ENCODE data around the gene MYRFL. TPM values are rescaled to one million over a fixed set of nuclear protein-coding genes. Genes with fewer than 3 reads are reported as not detected.

Gene MYRFL
- total and polyA plus RNA-seq, 5 donors from 2014 or later, result not detected

GRCh38 chr12:69886109-69886508 is 61.1 kb downstream of the MYRFL start:
- no peaks in the 10 kb centered on the region for H3K36me3 Mint-ChIP-seq
- no peak overlapping the region for H3K4me3 Mint-ChIP-seq
- no peaks in the 10 kb centered on the region for H3K4me1 Mint-ChIP-seq
- Histone ChIP-seq H3K4me3 (ENCODE audit: low read depth, low read length) (no peak overlapping the region), H3K9me3 (ENCODE audit: control insufficient read depth in 2 of 2, low read length in 2 of 2) (no peaks in the 10 kb centered on the region), H3K27ac (ENCODE audit: insufficient read depth, low read length, poor library complexity, severe bottlenecking) (no peak overlapping the region), H3K27me3 (ENCODE audit: control insufficient read depth, insufficient read depth, low read length) (peaks cover 3% of the 10 kb centered on the region), H3K36me3 (ENCODE audit: control insufficient read depth, insufficient read depth, low read length) (no peaks in the 10 kb centered on the region), H3K4me1 (ENCODE audit: control insufficient read depth, insufficient read depth, low read length, poor library complexity, severe bottlenecking) (no peaks in the 10 kb centered on the region)
- DNase-seq (no peak), ATAC-seq (ENCODE audit: low read depth in 2 of 2) (no peak)
- H3K27me3 Mint-ChIP-seq, result peaks cover 10% of the 10 kb centered on the region
- H3K27ac Mint-ChIP-seq, result no peak overlapping the region
- no peaks in the 10 kb centered on the region for H3K9me3 Mint-ChIP-seq

- no peak for ATAC-seq (ENCODE audit: low read depth in 2 of 2)
- H3K36me3 Mint-ChIP-seq, result no peaks in the 10 kb centered on the region
These were observed 61.7 kb downstream of the MYRFL start for GRCh38 chr12:69886715-69887114.

GRCh38 chr12:69888901-69889300 is 63.9 kb downstream of the MYRFL start:
- Mint-ChIP-seq H3K4me1 (no peaks in the 10 kb centered on the region), H3K4me3 (no peak overlapping the region), H3K27me3 (peaks cover 10% of the 10 kb centered on the region), H3K27ac (no peak overlapping the region), H3K36me3 (no peaks in the 10 kb centered on the region), H3K9me3 (no peaks in the 10 kb centered on the region)
- no peak for ATAC-seq (ENCODE audit: low read depth in 2 of 2)
- Histone ChIP-seq H3K36me3 (ENCODE audit: control insufficient read depth, insufficient read depth, low read length) (no peaks in the 10 kb centered on the region), H3K27ac (ENCODE audit: insufficient read depth, low read length, poor library complexity, severe bottlenecking) (no peak overlapping the region), H3K27me3 (ENCODE audit: control insufficient read depth, insufficient read depth, low read length) (peaks cover 3% of the 10 kb centered on the region), H3K4me3 (ENCODE audit: low read depth, low read length) (no peak overlapping the region), H3K4me1 (ENCODE audit: control insufficient read depth, insufficient read depth, low read length, poor library complexity, severe bottlenecking) (no peaks in the 10 kb centered on the region), H3K9me3 (ENCODE audit: control insufficient read depth in 2 of 2, low read length in 2 of 2) (no peaks in the 10 kb centered on the region)
- DNase-seq, result no peak

More at GRCh38 chr12:69886715-69887114, 61.7 kb downstream of the MYRFL start:
- Mint-ChIP-seq H3K4me1 (no peaks in the 10 kb centered on the region), H3K27ac (no peak overlapping the region), H3K27me3 (peaks cover 10% of the 10 kb centered on the region), H3K4me3 (no peak overlapping the region), H3K9me3 (no peaks in the 10 kb centered on the region)
- no peaks in the 10 kb centered on the region for H3K4me1 ChIP-seq (ENCODE audit: control insufficient read depth, insufficient read depth, low read length, poor library complexity, severe bottlenecking)
- H3K9me3 ChIP-seq (ENCODE audit: control insufficient read depth in 2 of 2, low read length in 2 of 2), result no peaks in the 10 kb centered on the region
- H3K27me3 ChIP-seq (ENCODE audit: control insufficient read depth, insufficient read depth, low read length), result peaks cover 3% of the 10 kb centered on the region
- H3K4me3 ChIP-seq (ENCODE audit: low read depth, low read length), result no peak overlapping the region
- no peak overlapping the region for H3K27ac ChIP-seq (ENCODE audit: insufficient read depth, low read length, poor library complexity, severe bottlenecking)
- no peak for DNase-seq
- no peaks in the 10 kb centered on the region for H3K36me3 ChIP-seq (ENCODE audit: control insufficient read depth, insufficient read depth, low read length)

GRCh38 chr12:69894800-69895383 is 69.9 kb downstream of the MYRFL start:
- DNase-seq (no peak), ATAC-seq (ENCODE audit: low read depth in 2 of 2) (no peak)
- Histone ChIP-seq H3K4me3 (ENCODE audit: low read depth, low read length) (no peak overlapping the region), H3K27me3 (ENCODE audit: control insufficient read depth, insufficient read depth, low read length) (peaks cover 5% of the 10 kb centered on the region), H3K27ac (ENCODE audit: insufficient read depth, low read length, poor library complexity, severe bottlenecking) (no peak overlapping the region), H3K9me3 (ENCODE audit: control insufficient read depth in 2 of 2, low read length in 2 of 2) (no peaks in the 10 kb centered on the region), H3K4me1 (ENCODE audit: control insufficient read depth, insufficient read depth, low read length, poor library complexity, severe bottlenecking) (no peaks in the 10 kb centered on the region), H3K36me3 (ENCODE audit: control insufficient read depth, insufficient read depth, low read length) (no peaks in the 10 kb centered on the region)
- Mint-ChIP-seq H3K9me3 (no peaks in the 10 kb centered on the region), H3K27ac (no peak overlapping the region), H3K4me3 (no peak overlapping the region), H3K36me3 (no peaks in the 10 kb centered on the region), H3K27me3 (peaks cover 5% of the 10 kb centered on the region), H3K4me1 (no peaks in the 10 kb centered on the region)

- Histone ChIP-seq H3K27me3 (ENCODE audit: control insufficient read depth, insufficient read depth, low read length) (peaks cover 4% of the 10 kb centered on the region), H3K9me3 (ENCODE audit: control insufficient read depth in 2 of 2, low read length in 2 of 2) (no peaks in the 10 kb centered on the region), H3K27ac (ENCODE audit: insufficient read depth, low read length, poor library complexity, severe bottlenecking) (no peak overlapping the region), H3K4me3 (ENCODE audit: low read depth, low read length) (no peak overlapping the region), H3K4me1 (ENCODE audit: control insufficient read depth, insufficient read depth, low read length, poor library complexity, severe bottlenecking) (no peaks in the 10 kb centered on the region), H3K36me3 (ENCODE audit: control insufficient read depth, insufficient read depth, low read length) (no peaks in the 10 kb centered on the region)
- no peaks in the 10 kb centered on the region for H3K36me3 Mint-ChIP-seq
- H3K27ac Mint-ChIP-seq, result no peak overlapping the region
- DNase-seq, result no peak
- ATAC-seq (ENCODE audit: low read depth in 2 of 2), result no peak
- peaks cover 5% of the 10 kb centered on the region for H3K27me3 Mint-ChIP-seq
- H3K4me1 Mint-ChIP-seq, result no peaks in the 10 kb centered on the region
- H3K4me3 Mint-ChIP-seq, result no peak overlapping the region
- H3K9me3 Mint-ChIP-seq, result no peaks in the 10 kb centered on the region
These were observed 71.8 kb downstream of the MYRFL start for GRCh38 chr12:69896653-69897381.

GRCh38 chr12:69897744-69898143 is 72.7 kb downstream of the MYRFL start:
- Mint-ChIP-seq H3K4me3 (no peak overlapping the region), H3K36me3 (no peaks in the 10 kb centered on the region), H3K9me3 (no peaks in the 10 kb centered on the region), H3K4me1 (no peaks in the 10 kb centered on the region), H3K27me3 (peaks cover 5% of the 10 kb centered on the region), H3K27ac (no peak overlapping the region)
- H3K9me3 ChIP-seq (ENCODE audit: control insufficient read depth in 2 of 2, low read length in 2 of 2), result no peaks in the 10 kb centered on the region
- H3K27me3 ChIP-seq (ENCODE audit: control insufficient read depth, insufficient read depth, low read length), result peaks cover 4% of the 10 kb centered on the region
- H3K4me1 ChIP-seq (ENCODE audit: control insufficient read depth, insufficient read depth, low read length, poor library complexity, severe bottlenecking), result no peaks in the 10 kb centered on the region
- H3K4me3 ChIP-seq (ENCODE audit: low read depth, low read length), result no peak overlapping the region
- no peak for ATAC-seq (ENCODE audit: low read depth in 2 of 2)
- no peak for DNase-seq
- H3K27ac ChIP-seq (ENCODE audit: insufficient read depth, low read length, poor library complexity, severe bottlenecking), result no peak overlapping the region
- H3K36me3 ChIP-seq (ENCODE audit: control insufficient read depth, insufficient read depth, low read length), result no peaks in the 10 kb centered on the region

- no peak overlapping the region for H3K4me3 ChIP-seq (ENCODE audit: low read depth, low read length)
- no peaks in the 10 kb centered on the region for H3K9me3 ChIP-seq (ENCODE audit: control insufficient read depth in 2 of 2, low read length in 2 of 2)
- no peaks in the 10 kb centered on the region for H3K9me3 Mint-ChIP-seq
- H3K27me3 ChIP-seq (ENCODE audit: control insufficient read depth, insufficient read depth, low read length), result peaks cover 4% of the 10 kb centered on the region
- no peak overlapping the region for H3K4me3 Mint-ChIP-seq
- H3K36me3 ChIP-seq (ENCODE audit: control insufficient read depth, insufficient read depth, low read length), result no peaks in the 10 kb centered on the region
- H3K27ac ChIP-seq (ENCODE audit: insufficient read depth, low read length, poor library complexity, severe bottlenecking), result no peak overlapping the region
- H3K27me3 Mint-ChIP-seq, result peaks cover 5% of the 10 kb centered on the region
- H3K27ac Mint-ChIP-seq, result no peak overlapping the region
- no peaks in the 10 kb centered on the region for H3K36me3 Mint-ChIP-seq
- H3K4me1 Mint-ChIP-seq, result no peaks in the 10 kb centered on the region
- H3K4me1 ChIP-seq (ENCODE audit: control insufficient read depth, insufficient read depth, low read length, poor library complexity, severe bottlenecking), result no peaks in the 10 kb centered on the region
- DNase-seq (no peak), ATAC-seq (ENCODE audit: low read depth in 2 of 2) (no peak)
These were observed 73.2 kb downstream of the MYRFL start for GRCh38 chr12:69898236-69898635.

GRCh38 chr12:69900720-69901131 is 75.7 kb downstream of the MYRFL start:
- H3K27me3 Mint-ChIP-seq, result peaks cover 10% of the 10 kb centered on the region
- no peak overlapping the region for H3K4me3 Mint-ChIP-seq
- ATAC-seq (ENCODE audit: low read depth in 2 of 2) (no peak), DNase-seq (peak; percentile 20 to 62 (median 51))
- H3K27ac Mint-ChIP-seq, result no peak overlapping the region
- H3K4me3 ChIP-seq (ENCODE audit: low read depth, low read length), result no peak overlapping the region
- H3K9me3 ChIP-seq (ENCODE audit: control insufficient read depth in 2 of 2, low read length in 2 of 2), result no peaks in the 10 kb centered on the region
- H3K36me3 ChIP-seq (ENCODE audit: control insufficient read depth, insufficient read depth, low read length), result no peaks in the 10 kb centered on the region
- H3K9me3 Mint-ChIP-seq, result no peaks in the 10 kb centered on the region
- no peaks in the 10 kb centered on the region for H3K36me3 Mint-ChIP-seq
- no peaks in the 10 kb centered on the region for H3K4me1 ChIP-seq (ENCODE audit: control insufficient read depth, insufficient read depth, low read length, poor library complexity, severe bottlenecking)
- no peaks in the 10 kb centered on the region for H3K27me3 ChIP-seq (ENCODE audit: control insufficient read depth, insufficient read depth, low read length)
- H3K4me1 Mint-ChIP-seq, result no peaks in the 10 kb centered on the region
- no peak overlapping the region for H3K27ac ChIP-seq (ENCODE audit: insufficient read depth, low read length, poor library complexity, severe bottlenecking)
